Measurements from ENCODE around the gene NEK6.

NEK6 gene

GRCh38 chr9:124340219-124341069, 82.7 kb downstream of the NEK6 start:
- DNase-seq (ENCODE audit: low read depth in 4 of 4, low spot score in 1 of 4), result no peak

GRCh38 chr9:124341455-124342170, 83.9 kb downstream of the NEK6 start:
- no peak for DNase-seq (ENCODE audit: low read depth in 4 of 4, low spot score in 1 of 4)

- no peak for DNase-seq (ENCODE audit: low read depth in 4 of 4, low spot score in 1 of 4)
These were observed 84.6 kb downstream of the NEK6 start for GRCh38 chr9:124342402-124342775.

DNA sequence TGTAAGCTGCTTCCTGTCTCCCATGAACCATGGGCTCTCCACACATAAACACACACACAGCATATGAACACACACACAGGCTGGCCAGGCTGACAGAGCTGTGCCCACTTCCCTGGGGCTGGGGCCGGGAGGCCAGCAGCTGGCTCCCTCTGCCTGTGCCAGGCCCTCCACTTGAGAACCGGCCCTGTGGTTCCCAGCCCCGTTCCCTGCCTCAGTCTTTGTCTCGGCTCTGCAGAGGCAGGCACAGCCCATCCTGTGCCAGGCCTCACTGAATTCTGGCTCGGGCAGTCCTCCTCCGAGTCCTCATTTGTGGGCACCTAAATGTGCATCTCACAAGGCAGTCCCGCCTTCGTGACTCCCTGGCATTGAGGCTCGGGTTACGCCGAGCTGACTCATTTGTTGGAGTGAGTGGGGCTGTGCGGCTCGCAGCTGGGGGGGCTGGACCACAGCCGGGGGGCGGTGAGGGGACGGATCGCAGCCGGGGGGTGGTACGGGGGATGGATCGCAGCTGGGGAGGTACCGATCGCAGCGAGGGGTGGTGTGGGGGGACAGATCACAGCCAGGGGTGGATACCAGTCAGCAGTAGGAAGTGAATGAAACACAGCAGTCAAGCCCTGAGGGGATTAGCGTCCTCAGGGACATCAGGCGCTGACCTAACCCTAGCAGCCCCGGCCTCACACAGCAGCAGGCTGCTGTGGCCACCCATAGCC, 85.2 kb downstream of the NEK6 start:
- no peak for DNase-seq (ENCODE audit: low read depth in 4 of 4, low spot score in 1 of 4)

GRCh38 chr9:124343533-124344290, 86.0 kb downstream of the NEK6 start:
- no peak for DNase-seq (ENCODE audit: low read depth in 4 of 4, low spot score in 1 of 4)

DNA sequence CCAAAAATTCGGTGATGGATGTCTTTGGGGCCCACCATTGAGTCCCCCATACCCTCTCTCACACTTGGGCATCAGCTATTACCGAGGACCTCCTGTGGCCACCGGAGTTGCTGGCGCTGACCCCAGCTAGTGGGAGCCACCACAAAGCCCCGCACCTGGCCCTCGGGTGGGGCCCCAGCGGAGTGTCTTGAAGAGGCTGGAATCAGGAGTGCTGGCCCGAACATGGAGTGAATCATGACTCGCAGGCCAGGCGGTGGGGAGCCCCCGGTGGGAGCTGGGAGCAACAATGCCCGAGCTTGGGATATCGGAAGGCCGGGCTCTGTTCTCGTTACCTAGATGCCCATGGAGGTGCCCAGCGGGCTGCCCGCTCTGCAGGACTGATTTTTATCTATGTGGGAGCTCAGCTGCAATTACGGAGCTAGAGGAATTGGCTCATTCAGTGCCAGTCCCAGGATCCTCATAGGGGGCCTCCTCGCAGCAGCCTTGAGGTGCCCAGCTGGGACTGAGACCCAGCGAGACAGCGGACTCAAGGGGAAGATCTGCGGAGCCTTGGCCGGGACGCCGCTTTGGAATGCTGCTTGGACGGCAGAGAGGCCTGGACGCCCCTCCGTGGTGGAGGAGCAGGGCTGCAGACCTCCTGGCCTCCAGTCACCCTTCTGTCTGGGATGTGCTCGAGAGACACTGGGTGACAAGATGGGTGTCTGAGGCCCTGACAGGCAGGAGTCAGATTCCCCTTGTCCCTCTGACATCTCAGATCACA, 86.7 kb downstream of the NEK6 start:
- DNase-seq (ENCODE audit: low read depth in 4 of 4, low spot score in 1 of 4), result no peak

GRCh38 chr9:124345063-124345462, 87.3 kb downstream of the NEK6 start:
- DNase-seq (ENCODE audit: low read depth in 4 of 4, low spot score in 1 of 4), result no peak

DNA sequence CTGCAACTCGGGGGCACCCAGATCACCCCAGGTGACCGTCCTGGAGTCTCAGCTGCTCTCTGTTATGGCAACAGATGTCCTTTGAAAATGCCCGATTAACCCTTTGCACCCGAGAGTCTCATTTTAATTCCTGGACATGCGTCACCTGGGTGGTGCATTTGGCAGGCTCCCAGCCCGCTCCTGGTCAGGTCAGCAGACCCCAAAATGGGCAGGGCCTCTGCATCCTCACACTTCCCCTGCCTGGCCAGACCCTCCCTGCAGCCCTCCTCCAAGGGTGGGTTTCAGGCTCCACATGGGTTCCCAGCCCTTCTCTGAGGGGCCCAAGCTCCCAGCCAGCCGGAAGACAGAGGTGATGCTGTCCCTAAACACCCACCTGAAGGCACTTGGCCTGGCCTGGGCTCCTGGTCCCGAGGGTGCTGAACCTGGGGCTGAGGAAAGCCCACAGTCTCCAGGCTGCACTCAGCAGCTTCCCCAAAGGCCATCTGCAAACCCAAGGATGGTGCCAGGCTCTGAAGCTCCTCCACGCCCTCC, 88.1 kb downstream of the NEK6 start:
- no peak for DNase-seq (ENCODE audit: low read depth in 4 of 4, low spot score in 1 of 4)

DNA sequence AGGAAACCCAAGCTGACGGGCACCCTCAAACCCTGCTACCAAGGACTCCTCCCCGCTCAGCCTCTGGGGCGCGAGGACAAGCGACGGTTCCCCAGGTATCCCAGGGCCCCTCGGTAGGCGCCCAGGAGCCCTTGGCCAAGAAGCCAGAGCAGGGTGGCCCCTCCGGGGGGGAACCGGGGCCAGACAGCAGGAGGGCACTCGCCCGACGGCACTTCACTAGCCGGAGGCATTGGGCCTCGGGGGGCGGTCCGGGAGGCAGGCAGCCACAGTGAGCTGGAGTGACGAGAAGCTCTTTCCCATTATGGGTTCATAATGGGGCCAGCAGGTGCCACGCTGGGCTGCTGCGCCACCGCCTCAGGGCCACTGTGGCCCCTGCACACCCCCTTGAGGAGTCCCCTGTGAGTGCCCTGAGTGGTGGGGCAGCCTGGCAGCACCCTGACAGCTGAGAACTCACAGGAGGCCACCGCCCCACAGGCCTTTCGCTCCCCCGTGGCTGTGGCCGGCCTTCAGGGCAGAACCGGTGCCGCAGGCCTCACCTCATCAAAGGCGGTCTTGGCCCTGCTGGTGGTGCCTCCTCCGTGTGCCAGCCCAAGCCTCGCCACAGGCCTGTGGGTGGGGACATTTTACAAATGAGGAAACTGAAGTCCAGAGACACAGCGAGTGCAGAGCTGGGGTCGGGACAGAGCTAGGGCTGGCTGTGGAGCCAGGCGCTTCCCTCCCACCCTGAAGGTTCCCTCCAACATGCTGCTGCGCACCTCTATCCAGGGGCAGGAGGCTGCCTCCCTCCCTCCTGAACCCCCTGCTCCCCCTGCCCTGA, 88.8 kb downstream of the NEK6 start:
- DNase-seq (ENCODE audit: low read depth in 4 of 4, low spot score in 1 of 4), result no peak

DNA sequence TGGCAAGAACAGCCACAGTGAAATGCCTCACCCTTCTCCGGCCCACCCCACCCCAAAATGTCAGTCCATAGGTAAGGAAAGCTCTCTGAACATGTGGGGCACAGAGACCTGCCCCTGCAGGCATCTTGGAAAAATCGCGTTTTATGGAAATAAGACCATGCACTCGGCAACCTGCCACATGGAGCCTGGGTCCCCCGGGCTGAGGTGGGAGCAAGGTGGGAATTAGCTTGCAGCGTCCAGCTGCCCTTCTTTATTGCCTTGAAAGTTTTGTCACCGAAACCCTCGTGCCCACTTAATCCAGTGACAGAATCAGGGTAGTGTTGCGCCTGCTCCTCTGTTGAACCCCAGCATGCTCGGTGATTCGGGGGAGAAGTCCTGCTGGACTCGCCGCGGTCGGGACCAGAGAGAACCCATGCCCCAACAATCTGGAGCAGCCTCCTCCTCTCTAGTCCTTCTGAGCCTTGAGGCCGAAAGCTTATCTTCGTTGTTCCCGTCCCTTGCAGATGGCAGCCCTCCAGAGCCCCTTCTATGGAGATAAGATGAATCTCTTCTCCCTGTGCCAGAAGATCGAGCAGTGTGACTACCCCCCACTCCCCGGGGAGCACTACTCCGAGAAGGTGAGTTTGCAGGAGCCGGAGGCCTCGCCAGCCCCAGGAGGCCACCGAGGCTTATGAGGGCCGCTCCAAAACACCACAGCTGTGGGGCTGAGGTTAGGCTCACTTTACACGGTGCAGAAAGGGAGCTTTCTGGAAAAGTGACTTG, 89.6 kb downstream of the NEK6 start:
- no peak for DNase-seq (ENCODE audit: low read depth in 4 of 4, low spot score in 1 of 4)

GRCh38 chr9:124347968-124348358, 90.2 kb downstream of the NEK6 start:
- DNase-seq (ENCODE audit: low read depth in 4 of 4, low spot score in 1 of 4), result no peak

DNA sequence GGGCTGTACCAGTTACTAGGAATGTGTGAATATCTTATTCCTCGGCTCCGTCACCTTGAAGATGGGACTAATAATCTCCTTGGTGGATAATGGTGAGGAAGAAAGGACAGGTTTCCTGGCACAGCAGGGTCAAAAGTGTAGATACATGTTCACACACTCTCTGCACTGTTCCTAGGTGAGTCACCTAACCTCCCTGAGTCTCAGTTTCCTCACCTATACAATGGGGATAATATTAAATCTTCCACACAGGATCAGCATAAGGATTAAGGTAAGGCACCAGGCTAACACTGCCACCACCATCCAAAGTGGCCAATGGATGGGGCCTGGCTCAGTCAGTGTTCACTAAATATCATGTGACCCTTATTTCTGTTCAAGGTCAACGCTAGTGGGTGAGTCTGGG, 90.6 kb downstream of the NEK6 start:
- DNase-seq (ENCODE audit: low read depth in 4 of 4, low spot score in 1 of 4), result no peak

- DNase-seq (ENCODE audit: low read depth in 4 of 4, low spot score in 1 of 4), result no peak
These were observed 91.1 kb downstream of the NEK6 start for GRCh38 chr9:124348831-124349230.

DNA sequence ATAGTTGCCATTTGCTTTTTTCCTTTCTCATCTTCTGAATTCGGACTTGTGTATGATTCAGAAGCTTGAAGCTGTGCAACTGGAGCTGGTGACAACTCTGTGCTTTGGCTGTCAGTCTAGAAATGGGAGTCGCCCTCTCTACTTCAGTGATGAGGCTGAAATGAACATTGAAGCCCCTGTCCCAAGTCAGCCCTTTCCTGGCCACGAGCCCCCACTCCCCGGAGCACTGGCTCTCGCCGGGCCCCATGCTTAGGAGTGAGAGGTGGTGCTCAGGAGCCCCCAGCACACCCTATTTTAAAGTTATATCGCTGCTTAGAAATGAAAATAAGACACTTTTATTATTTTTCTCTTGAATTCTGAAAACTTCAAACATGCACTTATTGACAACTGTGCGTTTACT, 91.5 kb downstream of the NEK6 start:
- DNase-seq (ENCODE audit: low read depth in 4 of 4, low spot score in 1 of 4), result no peak

DNA sequence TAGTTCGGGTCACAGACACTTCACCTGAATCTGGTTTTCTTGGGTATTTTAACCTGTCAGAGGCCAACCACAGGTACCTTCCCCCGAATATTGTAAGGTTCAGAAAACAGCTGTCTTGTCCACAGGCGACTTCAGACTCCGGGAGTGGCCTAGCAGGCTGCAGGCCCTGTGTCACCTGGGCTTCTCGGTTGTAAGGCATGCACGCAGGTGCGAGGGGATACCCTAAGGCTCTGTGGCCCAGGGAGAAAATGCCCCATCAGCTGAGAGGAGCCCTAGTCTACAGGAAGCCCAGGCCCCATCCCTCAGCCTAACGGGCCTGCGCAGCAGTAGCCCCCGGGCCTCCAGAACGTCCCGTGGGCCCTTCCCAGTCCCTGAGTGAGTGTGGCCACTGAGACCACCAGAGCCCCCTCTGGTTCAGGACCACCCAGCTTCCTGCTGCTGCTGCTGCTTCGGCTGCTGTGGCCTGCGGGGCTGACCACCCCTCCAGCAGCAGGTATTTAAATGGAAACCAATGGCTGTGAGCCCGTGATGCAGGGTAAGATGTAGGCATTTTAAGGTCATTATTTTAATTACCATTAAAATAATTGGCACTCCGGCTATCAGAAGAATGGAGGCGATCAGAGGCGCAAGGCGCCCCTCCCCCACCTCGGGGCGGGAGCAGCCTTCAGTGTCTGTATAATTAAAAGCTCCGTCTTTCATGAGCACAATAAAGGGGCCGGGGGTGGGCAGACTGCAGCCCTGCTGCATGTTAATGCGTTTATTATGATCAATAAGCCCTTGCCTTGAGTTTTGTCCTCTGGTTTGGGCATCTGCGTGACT, 92.1 kb downstream of the NEK6 start:
- no peak for DNase-seq (ENCODE audit: low read depth in 4 of 4, low spot score in 1 of 4)

GRCh38 chr9:124350494-124351263, 92.9 kb downstream of the NEK6 start:
- DNase-seq (ENCODE audit: low read depth in 4 of 4, low spot score in 1 of 4), result no peak
